HEK293 (cell line): ENCODE data around the gene TNFAIP1.

ENCODE experiments used
- GFI1B ChIP-seq: fragments of 450-650 bp; formaldehyde crosslinking; IDR thresholded peaks from 2 replicates; pipeline ENCODE4 v1.5.1; 2016; ENCODE audit warnings: missing biosample characterization, missing genetic modification characterization
- REST ChIP-seq: fragments of 450-650 bp; formaldehyde crosslinking; IDR thresholded peaks from 2 replicates; pipeline ENCODE4 v1.5.1; 2016; ENCODE audit warnings: missing biosample characterization, missing genetic modification characterization
- TCF7L2 ChIP-seq: IDR thresholded peaks from 2 replicates; pipeline ENCODE4 v1.6.1; 2011; ENCODE audit warnings: low read depth, mild to moderate bottlenecking, inconsistent platforms, low read length, moderate library complexity, borderline replicate concordance
- YY1 ChIP-seq: fragments of 450-650 bp; formaldehyde crosslinking; IDR thresholded peaks from 2 replicates; pipeline ENCODE4 v1.5.1; 2018; ENCODE audit warnings: missing biosample characterization, missing genetic modification characterization
- ZNF112 ChIP-seq: fragments of 450-650 bp; formaldehyde crosslinking; IDR thresholded peaks from 2 replicates; pipeline ENCODE4 v1.5.0; 2017; ENCODE audit warnings: missing biosample characterization, missing genetic modification characterization
- ZNF239 ChIP-seq: fragments of 450-650 bp; formaldehyde crosslinking; IDR thresholded peaks from 2 replicates; pipeline ENCODE4 v1.5.1; 2016; ENCODE audit warnings: missing biosample characterization, missing genetic modification characterization
- ZNF549 ChIP-seq: fragments of 450-650 bp; IDR thresholded peaks from 2 replicates; pipeline ENCODE4 v1.5.1; 2018; ENCODE audit warnings: missing biosample characterization, missing genetic modification characterization, mild to moderate bottlenecking, inconsistent platforms, moderate library complexity
- TF ChIP-seq, protein P1 (sequence below): fragments of 450-650 bp; formaldehyde crosslinking; IDR thresholded peaks from 2 replicates; pipeline ENCODE4 v1.5.1; 2016; ENCODE audit warnings: missing biosample characterization, missing genetic modification characterization
- TF ChIP-seq, protein P2 (sequence below): fragments of 450-650 bp; formaldehyde crosslinking; IDR thresholded peaks from 2 replicates; pipeline ENCODE4 v1.5.1; 2016; ENCODE audit warnings: missing biosample characterization, missing genetic modification characterization

DNA sequence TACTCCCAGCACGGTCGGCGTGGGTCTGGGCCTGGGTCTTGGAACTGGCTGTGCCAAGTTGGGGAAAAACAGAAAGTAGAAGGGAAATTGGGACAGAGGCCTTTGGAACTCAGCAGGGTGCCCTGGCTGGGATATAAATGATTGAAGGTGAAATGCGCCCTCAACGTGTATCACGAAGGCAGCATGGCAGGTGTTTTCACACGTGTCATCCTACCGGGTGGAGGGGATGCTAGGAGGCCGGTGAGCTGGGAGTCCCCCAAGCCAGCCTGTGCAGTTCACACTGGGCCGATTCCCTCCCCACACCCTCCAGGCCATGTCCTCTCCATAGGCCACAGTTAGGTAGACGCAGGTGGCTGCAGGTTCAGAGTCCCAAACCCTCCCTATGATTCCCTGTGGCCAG, 6.0 kb downstream of the TNFAIP1 start:
- TF ChIP-seq ZNF549 (tag by site-specific recombination) (no peak), TCF7L2 (no peak), YY1 (tag by site-specific recombination) (no peak), GFI1B (tag by site-specific recombination) (no peak), ZNF112 (tag by site-specific recombination) (no peak), ZNF239 (tag by site-specific recombination) (no peak), REST (tag by site-specific recombination) (no peak)
- TF ChIP-seq, protein P1, sequence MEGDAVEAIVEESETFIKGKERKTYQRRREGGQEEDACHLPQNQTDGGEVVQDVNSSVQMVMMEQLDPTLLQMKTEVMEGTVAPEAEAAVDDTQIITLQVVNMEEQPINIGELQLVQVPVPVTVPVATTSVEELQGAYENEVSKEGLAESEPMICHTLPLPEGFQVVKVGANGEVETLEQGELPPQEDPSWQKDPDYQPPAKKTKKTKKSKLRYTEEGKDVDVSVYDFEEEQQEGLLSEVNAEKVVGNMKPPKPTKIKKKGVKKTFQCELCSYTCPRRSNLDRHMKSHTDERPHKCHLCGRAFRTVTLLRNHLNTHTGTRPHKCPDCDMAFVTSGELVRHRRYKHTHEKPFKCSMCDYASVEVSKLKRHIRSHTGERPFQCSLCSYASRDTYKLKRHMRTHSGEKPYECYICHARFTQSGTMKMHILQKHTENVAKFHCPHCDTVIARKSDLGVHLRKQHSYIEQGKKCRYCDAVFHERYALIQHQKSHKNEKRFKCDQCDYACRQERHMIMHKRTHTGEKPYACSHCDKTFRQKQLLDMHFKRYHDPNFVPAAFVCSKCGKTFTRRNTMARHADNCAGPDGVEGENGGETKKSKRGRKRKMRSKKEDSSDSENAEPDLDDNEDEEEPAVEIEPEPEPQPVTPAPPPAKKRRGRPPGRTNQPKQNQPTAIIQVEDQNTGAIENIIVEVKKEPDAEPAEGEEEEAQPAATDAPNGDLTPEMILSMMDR (tag by site-specific recombination) = no peak
- TF ChIP-seq, protein P2, sequence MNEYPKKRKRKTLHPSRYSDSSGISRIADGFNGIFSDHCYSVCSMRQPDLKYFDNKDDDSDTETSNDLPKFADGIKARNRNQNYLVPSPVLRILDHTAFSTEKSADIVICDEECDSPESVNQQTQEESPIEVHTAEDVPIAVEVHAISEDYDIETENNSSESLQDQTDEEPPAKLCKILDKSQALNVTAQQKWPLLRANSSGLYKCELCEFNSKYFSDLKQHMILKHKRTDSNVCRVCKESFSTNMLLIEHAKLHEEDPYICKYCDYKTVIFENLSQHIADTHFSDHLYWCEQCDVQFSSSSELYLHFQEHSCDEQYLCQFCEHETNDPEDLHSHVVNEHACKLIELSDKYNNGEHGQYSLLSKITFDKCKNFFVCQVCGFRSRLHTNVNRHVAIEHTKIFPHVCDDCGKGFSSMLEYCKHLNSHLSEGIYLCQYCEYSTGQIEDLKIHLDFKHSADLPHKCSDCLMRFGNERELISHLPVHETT (tag by site-specific recombination) = no peak
